GM23338 (cell line): ENCODE measurements around the gene TRAF3IP1. TPM values are rescaled to one million over a fixed set of nuclear protein-coding genes. Genes with fewer than 3 reads are reported as not detected.

ENCODE experiments used
- CREB1 ChIP-seq: fragments of 250-450 bp; sonication (Bioruptor Pico); IDR thresholded peaks from 2 replicates; pipeline ENCODE4 v1.5.0; 2020; ENCODE audit warnings: low read depth, mild to moderate bottlenecking, moderate library complexity
- EZH2 ChIP-seq: fragments of 200-600 bp; sonication (generic); IDR thresholded peaks from one replicate; pipeline ENCODE4 v1.8.0; 2017; ENCODE audit warnings: antibody characterized with exemption, mild to moderate bottlenecking, low read depth; ENCODE audit not compliant: unreplicated experiment
- JUNB ChIP-seq: IDR thresholded peaks from one replicate; pipeline ENCODE4 v1.6.1; 2016; ENCODE audit warnings: antibody characterized with exemption; ENCODE audit not compliant: unreplicated experiment
- NANOG ChIP-seq: IDR thresholded peaks from 2 replicates; pipeline ENCODE4 v1.6.1; 2016; ENCODE audit warnings: antibody characterized with exemption, borderline replicate concordance
- STAT1 ChIP-seq: IDR thresholded peaks from one replicate; pipeline ENCODE4 v1.6.1; 2016; ENCODE audit warnings: antibody characterized with exemption; ENCODE audit not compliant: unreplicated experiment
- polyA plus RNA-seq: library from polyadenylated mRNA; unstranded; fragments of >200 nt; fragmentation: Nextera tagmentation; extraction: Ambion mirVana; gene quantifications from 2 replicates; pipeline ENCODE4 v1.2.1, GENCODE V29; 2016
- total RNA-seq: library from RNA; depleted of rRNA; stranded (reverse); fragments of >200 nt; shearing (Covaris generic); gene quantifications from 2 replicates; pipeline ENCODE4 v1.2.3, GENCODE V29; 2014
- TF ChIP-seq, protein P1 (sequence below): fragments of 250-450 bp; sonication (Bioruptor Pico); IDR thresholded peaks from 2 replicates; pipeline ENCODE4 v1.5.0; 2020; ENCODE audit warnings: mild to moderate bottlenecking, moderate library complexity
- TF ChIP-seq, protein P2 (sequence below): IDR thresholded peaks from one replicate; pipeline ENCODE4 v1.6.1; 2018; ENCODE audit warnings: antibody characterized with exemption; ENCODE audit not compliant: unreplicated experiment
- TF ChIP-seq, protein P3 (sequence below), 2 experiments: fragments of 200-600 bp in 1 of 2; sonication (generic) in 1 of 2; conservative IDR thresholded peaks; 2 replicates each; pipeline versions ENCODE4 v1.5.1 to v1.6.1; 2016 to 2017; ENCODE audit warnings: antibody characterized with exemption in 2 of 2, low read depth in 2 of 2, mild to moderate bottlenecking in 2 of 2, moderate library complexity in 1 of 2
- TF ChIP-seq, protein P4 (sequence below): IDR thresholded peaks from 2 replicates; pipeline ENCODE4 v1.6.1; 2016; ENCODE audit warnings: antibody characterized with exemption

The TRAF3IP1 gene
- total and polyA plus RNA-seq, 2 experiments from 2014 or later = 12.5 to 20.7 TPM

DNA sequence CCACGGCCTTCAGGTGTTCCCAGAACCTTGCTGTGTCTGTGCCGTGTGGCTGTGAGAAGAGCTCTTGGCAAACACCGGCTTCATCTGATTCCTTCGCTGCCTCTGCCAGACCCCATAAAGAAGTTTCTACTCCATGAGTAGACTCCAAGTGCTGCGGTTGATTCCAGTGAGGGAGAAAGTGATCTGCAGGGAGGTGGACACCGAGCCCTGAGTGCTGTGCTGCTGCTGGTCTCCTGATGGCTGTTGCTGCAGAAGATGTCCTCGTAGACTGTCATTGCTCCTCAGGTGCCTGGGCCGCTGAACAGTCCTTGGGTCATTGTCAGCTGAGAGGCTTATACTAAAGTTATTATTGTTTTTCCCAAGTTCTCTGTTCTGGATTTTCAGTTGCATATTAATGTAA lies 126.1 kb downstream of the TRAF3IP1 start (continued):
- TF ChIP-seq, protein P1, sequence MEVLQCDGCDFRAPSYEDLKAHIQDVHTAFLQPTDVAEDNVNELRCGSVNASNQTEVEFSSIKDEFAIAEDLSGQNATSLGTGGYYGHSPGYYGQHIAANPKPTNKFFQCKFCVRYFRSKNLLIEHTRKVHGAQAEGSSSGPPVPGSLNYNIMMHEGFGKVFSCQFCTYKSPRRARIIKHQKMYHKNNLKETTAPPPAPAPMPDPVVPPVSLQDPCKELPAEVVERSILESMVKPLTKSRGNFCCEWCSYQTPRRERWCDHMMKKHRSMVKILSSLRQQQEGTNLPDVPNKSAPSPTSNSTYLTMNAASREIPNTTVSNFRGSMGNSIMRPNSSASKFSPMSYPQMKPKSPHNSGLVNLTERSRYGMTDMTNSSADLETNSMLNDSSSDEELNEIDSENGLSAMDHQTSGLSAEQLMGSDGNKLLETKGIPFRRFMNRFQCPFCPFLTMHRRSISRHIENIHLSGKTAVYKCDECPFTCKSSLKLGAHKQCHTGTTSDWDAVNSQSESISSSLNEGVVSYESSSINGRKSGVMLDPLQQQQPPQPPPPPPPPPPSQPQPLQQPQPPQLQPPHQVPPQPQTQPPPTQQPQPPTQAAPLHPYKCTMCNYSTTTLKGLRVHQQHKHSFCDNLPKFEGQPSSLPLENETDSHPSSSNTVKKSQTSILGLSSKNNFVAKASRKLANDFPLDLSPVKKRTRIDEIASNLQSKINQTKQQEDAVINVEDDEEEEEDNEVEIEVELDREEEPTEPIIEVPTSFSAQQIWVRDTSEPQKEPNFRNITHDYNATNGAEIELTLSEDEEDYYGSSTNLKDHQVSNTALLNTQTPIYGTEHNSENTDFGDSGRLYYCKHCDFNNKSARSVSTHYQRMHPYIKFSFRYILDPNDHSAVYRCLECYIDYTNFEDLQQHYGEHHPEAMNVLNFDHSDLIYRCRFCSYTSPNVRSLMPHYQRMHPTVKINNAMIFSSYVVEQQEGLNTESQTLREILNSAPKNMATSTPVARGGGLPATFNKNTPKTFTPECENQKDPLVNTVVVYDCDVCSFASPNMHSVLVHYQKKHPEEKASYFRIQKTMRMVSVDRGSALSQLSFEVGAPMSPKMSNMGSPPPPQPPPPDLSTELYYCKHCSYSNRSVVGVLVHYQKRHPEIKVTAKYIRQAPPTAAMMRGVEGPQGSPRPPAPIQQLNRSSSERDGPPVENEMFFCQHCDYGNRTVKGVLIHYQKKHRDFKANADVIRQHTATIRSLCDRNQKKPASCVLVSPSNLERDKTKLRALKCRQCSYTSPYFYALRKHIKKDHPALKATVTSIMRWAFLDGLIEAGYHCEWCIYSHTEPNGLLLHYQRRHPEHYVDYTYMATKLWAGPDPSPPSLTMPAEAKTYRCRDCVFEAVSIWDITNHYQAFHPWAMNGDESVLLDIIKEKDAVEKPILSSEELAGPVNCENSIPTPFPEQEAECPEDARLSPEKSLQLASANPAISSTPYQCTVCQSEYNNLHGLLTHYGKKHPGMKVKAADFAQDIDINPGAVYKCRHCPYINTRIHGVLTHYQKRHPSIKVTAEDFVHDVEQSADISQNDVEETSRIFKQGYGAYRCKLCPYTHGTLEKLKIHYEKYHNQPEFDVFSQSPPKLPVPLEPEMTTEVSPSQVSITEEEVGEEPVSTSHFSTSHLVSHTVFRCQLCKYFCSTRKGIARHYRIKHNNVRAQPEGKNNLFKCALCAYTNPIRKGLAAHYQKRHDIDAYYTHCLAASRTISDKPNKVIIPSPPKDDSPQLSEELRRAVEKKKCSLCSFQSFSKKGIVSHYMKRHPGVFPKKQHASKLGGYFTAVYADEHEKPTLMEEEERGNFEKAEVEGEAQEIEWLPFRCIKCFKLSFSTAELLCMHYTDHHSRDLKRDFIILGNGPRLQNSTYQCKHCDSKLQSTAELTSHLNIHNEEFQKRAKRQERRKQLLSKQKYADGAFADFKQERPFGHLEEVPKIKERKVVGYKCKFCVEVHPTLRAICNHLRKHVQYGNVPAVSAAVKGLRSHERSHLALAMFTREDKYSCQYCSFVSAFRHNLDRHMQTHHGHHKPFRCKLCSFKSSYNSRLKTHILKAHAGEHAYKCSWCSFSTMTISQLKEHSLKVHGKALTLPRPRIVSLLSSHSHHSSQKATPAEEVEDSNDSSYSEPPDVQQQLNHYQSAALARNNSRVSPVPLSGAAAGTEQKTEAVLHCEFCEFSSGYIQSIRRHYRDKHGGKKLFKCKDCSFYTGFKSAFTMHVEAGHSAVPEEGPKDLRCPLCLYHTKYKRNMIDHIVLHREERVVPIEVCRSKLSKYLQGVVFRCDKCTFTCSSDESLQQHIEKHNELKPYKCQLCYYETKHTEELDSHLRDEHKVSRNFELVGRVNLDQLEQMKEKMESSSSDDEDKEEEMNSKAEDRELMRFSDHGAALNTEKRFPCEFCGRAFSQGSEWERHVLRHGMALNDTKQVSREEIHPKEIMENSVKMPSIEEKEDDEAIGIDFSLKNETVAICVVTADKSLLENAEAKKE (CRISPR knock-in tag) = no peak
- TF ChIP-seq, protein P2, sequence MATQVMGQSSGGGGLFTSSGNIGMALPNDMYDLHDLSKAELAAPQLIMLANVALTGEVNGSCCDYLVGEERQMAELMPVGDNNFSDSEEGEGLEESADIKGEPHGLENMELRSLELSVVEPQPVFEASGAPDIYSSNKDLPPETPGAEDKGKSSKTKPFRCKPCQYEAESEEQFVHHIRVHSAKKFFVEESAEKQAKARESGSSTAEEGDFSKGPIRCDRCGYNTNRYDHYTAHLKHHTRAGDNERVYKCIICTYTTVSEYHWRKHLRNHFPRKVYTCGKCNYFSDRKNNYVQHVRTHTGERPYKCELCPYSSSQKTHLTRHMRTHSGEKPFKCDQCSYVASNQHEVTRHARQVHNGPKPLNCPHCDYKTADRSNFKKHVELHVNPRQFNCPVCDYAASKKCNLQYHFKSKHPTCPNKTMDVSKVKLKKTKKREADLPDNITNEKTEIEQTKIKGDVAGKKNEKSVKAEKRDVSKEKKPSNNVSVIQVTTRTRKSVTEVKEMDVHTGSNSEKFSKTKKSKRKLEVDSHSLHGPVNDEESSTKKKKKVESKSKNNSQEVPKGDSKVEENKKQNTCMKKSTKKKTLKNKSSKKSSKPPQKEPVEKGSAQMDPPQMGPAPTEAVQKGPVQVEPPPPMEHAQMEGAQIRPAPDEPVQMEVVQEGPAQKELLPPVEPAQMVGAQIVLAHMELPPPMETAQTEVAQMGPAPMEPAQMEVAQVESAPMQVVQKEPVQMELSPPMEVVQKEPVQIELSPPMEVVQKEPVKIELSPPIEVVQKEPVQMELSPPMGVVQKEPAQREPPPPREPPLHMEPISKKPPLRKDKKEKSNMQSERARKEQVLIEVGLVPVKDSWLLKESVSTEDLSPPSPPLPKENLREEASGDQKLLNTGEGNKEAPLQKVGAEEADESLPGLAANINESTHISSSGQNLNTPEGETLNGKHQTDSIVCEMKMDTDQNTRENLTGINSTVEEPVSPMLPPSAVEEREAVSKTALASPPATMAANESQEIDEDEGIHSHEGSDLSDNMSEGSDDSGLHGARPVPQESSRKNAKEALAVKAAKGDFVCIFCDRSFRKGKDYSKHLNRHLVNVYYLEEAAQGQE = no peak
- no peak for TF ChIP-seq JUNB
- no peak for TF ChIP-seq STAT1
- TF ChIP-seq EZH2 = no peak
- TF ChIP-seq, protein P3, sequence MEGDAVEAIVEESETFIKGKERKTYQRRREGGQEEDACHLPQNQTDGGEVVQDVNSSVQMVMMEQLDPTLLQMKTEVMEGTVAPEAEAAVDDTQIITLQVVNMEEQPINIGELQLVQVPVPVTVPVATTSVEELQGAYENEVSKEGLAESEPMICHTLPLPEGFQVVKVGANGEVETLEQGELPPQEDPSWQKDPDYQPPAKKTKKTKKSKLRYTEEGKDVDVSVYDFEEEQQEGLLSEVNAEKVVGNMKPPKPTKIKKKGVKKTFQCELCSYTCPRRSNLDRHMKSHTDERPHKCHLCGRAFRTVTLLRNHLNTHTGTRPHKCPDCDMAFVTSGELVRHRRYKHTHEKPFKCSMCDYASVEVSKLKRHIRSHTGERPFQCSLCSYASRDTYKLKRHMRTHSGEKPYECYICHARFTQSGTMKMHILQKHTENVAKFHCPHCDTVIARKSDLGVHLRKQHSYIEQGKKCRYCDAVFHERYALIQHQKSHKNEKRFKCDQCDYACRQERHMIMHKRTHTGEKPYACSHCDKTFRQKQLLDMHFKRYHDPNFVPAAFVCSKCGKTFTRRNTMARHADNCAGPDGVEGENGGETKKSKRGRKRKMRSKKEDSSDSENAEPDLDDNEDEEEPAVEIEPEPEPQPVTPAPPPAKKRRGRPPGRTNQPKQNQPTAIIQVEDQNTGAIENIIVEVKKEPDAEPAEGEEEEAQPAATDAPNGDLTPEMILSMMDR (conservative IDR thresholded peaks at IDR 0.05; ENCODE audit: low read depth in 2 of 2) = no peak
- no peak for TF ChIP-seq CREB1 (CRISPR knock-in tag)
- TF ChIP-seq NANOG = no peak
- TF ChIP-seq, protein P4, sequence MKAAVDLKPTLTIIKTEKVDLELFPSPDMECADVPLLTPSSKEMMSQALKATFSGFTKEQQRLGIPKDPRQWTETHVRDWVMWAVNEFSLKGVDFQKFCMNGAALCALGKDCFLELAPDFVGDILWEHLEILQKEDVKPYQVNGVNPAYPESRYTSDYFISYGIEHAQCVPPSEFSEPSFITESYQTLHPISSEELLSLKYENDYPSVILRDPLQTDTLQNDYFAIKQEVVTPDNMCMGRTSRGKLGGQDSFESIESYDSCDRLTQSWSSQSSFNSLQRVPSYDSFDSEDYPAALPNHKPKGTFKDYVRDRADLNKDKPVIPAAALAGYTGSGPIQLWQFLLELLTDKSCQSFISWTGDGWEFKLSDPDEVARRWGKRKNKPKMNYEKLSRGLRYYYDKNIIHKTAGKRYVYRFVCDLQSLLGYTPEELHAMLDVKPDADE = no peak
